Smooth muscle cell (in vitro differentiated cells): ENCODE results near the gene E2F6. TPM values are rescaled to one million over a fixed set of nuclear protein-coding genes. Genes with fewer than 3 reads are reported as not detected.
A peak's percentile ranks its signal among the peaks of the same experiment; 100 is the strongest.

Source experiments
- DNase-seq: peaks from one replicate; lab custom pipeline; 2025; ENCODE audit not compliant: unreplicated experiment; lab: John Stamatoyannopoulos, UW
- H2AFZ ChIP-seq: fragments of 200-600 bp; sonication (generic); 2 replicates; pipeline ENCODE4 v1.6.0; 2016; ENCODE audit warnings: antibody characterized with exemption, low read depth, mild to moderate bottlenecking
- H3F3A ChIP-seq: fragments of 200-600 bp; sonication (generic); 2 replicates; pipeline ENCODE4 v1.6.0; 2017; ENCODE audit warnings: antibody characterized with exemption, low read depth
- H3K27ac ChIP-seq: fragments of 200-600 bp; sonication (generic); 2 replicates; pipeline ENCODE4 v1.5.1; 2016; ENCODE audit warnings: low read depth, mild to moderate bottlenecking
- H3K27me3 ChIP-seq: fragments of 200-600 bp; sonication (generic); 2 replicates; pipeline ENCODE4 v1.6.1; 2016; ENCODE audit warnings: low read depth, mild to moderate bottlenecking
- H3K36me3 ChIP-seq: fragments of 200-600 bp; sonication (generic); 2 replicates; pipeline ENCODE4 v1.5.1; 2016; ENCODE audit warnings: low read depth
- H3K4me1 ChIP-seq: fragments of 200-600 bp; sonication (generic); 2 replicates; pipeline ENCODE4 v1.5.1; 2016; ENCODE audit warnings: low read depth
- H3K4me2 ChIP-seq: fragments of 200-600 bp; sonication (generic); 2 replicates; pipeline ENCODE4 v1.6.0; 2016; ENCODE audit warnings: mild to moderate bottlenecking
- H3K4me3 ChIP-seq: fragments of 200-600 bp; sonication (generic); 2 replicates; pipeline ENCODE4 v1.5.1; 2016; ENCODE audit warnings: mild to moderate bottlenecking
- H3K79me2 ChIP-seq: fragments of 200-600 bp; sonication (generic); 2 replicates; pipeline ENCODE4 v1.6.0; 2016; ENCODE audit warnings: low read depth, mild to moderate bottlenecking
- H3K9ac ChIP-seq: fragments of 200-600 bp; sonication (generic); 2 replicates; pipeline ENCODE4 v1.6.0; 2016; ENCODE audit warnings: low read depth
- H3K9me3 ChIP-seq: fragments of 200-600 bp; sonication (generic); replicated peaks from 2 replicates; pipeline ENCODE4 v1.5.1; 2016; ENCODE audit warnings: low read depth
- H4K20me1 ChIP-seq: fragments of 200-600 bp; sonication (generic); 2 replicates; pipeline ENCODE4 v1.6.0; 2016; ENCODE audit warnings: low read depth
- WGBS: methylation state at CpG from one replicate; pipeline ENCODE4 v1.1.7; 2016; ENCODE audit warnings: low lambda C conversion rate; 5-methylcytosine and 5-hydroxymethylcytosine counted together
- polyA plus RNA-seq: library from polyadenylated mRNA; unstranded; fragments of >200 nt; fragmentation: Nextera tagmentation; extraction: Ambion mirVana; gene quantifications from 2 replicates; pipeline ENCODE4 v1.2.1, GENCODE V29; 2016
- total RNA-seq: library from RNA; depleted of rRNA; stranded (reverse); fragments of >200 nt; gene quantifications from 2 replicates; pipeline ENCODE4 v1.2.3, GENCODE V29; 2014
- TF ChIP-seq, protein P1 (sequence below): fragments of 200-600 bp; sonication (generic); IDR thresholded peaks from 2 replicates; pipeline ENCODE4 v1.5.1; 2017; ENCODE audit warnings: borderline replicate concordance, mild to moderate bottlenecking, antibody characterized with exemption; ENCODE audit not compliant: insufficient read depth, poor library complexity, severe bottlenecking

The E2F6 gene
- total and polyA plus RNA-seq, 2 experiments from 2014 or later = 17.5 to 18.0 TPM

DNA sequence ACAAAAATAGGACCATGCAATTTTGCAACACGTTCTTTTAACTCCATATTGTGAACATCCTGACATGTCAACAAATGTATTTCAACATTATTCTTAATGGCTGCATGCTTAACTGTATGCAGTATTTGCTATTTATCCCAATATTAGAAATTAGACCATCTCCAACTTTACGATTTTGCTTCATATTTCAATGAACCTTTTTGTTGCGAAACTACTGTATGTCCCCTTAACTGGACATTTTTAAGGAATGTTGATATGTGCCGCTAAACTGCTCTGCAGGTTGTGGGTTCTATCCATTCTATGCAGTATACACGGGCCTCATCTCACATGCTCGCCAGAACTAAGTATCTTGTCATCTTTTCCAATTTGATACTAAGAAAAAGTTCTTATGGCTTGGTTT lies 11.1 kb downstream of the E2F6 start:
- TF ChIP-seq, protein P1, sequence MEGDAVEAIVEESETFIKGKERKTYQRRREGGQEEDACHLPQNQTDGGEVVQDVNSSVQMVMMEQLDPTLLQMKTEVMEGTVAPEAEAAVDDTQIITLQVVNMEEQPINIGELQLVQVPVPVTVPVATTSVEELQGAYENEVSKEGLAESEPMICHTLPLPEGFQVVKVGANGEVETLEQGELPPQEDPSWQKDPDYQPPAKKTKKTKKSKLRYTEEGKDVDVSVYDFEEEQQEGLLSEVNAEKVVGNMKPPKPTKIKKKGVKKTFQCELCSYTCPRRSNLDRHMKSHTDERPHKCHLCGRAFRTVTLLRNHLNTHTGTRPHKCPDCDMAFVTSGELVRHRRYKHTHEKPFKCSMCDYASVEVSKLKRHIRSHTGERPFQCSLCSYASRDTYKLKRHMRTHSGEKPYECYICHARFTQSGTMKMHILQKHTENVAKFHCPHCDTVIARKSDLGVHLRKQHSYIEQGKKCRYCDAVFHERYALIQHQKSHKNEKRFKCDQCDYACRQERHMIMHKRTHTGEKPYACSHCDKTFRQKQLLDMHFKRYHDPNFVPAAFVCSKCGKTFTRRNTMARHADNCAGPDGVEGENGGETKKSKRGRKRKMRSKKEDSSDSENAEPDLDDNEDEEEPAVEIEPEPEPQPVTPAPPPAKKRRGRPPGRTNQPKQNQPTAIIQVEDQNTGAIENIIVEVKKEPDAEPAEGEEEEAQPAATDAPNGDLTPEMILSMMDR = no peak
- peaks cover 13% of the 10 kb centered on the region for H3K36me3 ChIP-seq
- H3K4me3 ChIP-seq = no peak overlapping the region
- no peaks in the 10 kb centered on the region for H3K27me3 ChIP-seq
- no peaks in the 10 kb centered on the region for H3K9me3 ChIP-seq
- no peak for DNase-seq
- no peak overlapping the region for H2AFZ ChIP-seq
- peaks cover 71% of the 10 kb centered on the region for H3K79me2 ChIP-seq
- peaks cover 71% of the 10 kb centered on the region for H4K20me1 ChIP-seq
- no peak overlapping the region for H3K4me2 ChIP-seq
- WGBS = 97% methylated on average over 6 of the region's 6 CpGs
- H3K27ac ChIP-seq = no peak overlapping the region
- H3K4me1 ChIP-seq = no peaks in the 10 kb centered on the region
- H3K9ac ChIP-seq = no peak overlapping the region
- peaks cover 1% of the 10 kb centered on the region for H3F3A ChIP-seq

DNA sequence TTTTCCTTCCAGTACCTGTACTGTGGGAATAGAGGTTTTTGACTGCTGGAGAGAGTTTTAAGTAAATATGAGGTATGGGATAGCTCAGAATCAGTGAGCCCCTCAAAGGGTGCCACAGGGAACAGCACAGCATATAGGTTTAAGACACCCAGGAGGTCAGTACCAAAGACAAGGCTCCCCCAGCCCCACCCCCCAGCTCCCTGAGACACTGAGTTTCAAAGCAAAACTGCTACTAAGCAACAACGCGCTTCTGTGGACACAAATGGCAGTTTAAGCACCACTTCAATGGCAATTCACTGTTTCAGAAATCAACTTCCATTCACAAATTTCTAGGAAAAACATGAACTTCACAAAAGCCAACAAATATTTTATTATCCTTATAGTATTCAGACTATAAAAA lies 15.2 kb downstream of the E2F6 start:
- H2AFZ ChIP-seq = no peak overlapping the region
- TF ChIP-seq, protein P1 = no peak
- H3K4me3 ChIP-seq = no peak overlapping the region
- peaks cover 13% of the 10 kb centered on the region for H3K36me3 ChIP-seq
- peaks cover 31% of the 10 kb centered on the region for H3K79me2 ChIP-seq
- no peaks in the 10 kb centered on the region for H3K27me3 ChIP-seq
- H4K20me1 ChIP-seq = peaks cover 35% of the 10 kb centered on the region
- H3K27ac ChIP-seq = no peak overlapping the region
- H3K4me2 ChIP-seq = no peak overlapping the region
- WGBS = 100% methylated on average over 2 of the region's 2 CpGs
- peaks cover 18% of the 10 kb centered on the region for H3F3A ChIP-seq
- no peak for DNase-seq
- H3K4me1 ChIP-seq = no peaks in the 10 kb centered on the region
- no peaks in the 10 kb centered on the region for H3K9me3 ChIP-seq
- H3K9ac ChIP-seq = no peak overlapping the region

DNA sequence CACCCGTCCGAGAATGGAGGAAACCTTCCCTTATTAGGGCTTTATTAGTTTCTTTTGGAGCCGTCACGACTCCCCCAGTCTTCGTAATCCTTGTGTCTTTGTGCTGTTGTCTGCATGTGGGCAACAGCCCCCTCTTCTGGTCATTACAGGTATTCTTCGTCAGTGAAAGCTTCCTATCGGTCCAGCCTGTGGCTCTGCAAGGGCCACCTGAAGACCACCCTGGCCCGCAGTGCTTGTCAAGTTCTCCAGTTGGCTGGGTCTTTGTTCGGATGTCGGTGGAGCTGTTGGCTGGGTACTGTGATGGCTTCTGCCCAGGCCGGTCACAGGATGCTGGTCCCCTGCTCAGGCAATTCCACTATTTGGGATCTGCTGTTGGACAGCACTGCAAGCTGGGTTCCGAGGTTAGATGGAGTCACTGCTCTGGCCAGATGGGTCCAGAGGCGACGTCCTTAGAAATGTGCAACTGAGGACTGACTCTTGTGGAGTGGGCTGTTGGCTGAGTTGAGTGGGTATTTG lies 19.2 kb downstream of the E2F6 start:
- H3K4me2 ChIP-seq = no peak overlapping the region
- no peaks in the 10 kb centered on the region for H3K27me3 ChIP-seq
- no peaks in the 10 kb centered on the region for H3K36me3 ChIP-seq
- H3F3A ChIP-seq = peaks cover 18% of the 10 kb centered on the region
- no peaks in the 10 kb centered on the region for H3K9me3 ChIP-seq
- H3K27ac ChIP-seq = no peak overlapping the region
- H3K4me1 ChIP-seq = no peaks in the 10 kb centered on the region
- 57% methylated on average over 14 of the region's 14 CpGs for WGBS
- H3K79me2 ChIP-seq = no peaks in the 10 kb centered on the region
- no peak overlapping the region for H2AFZ ChIP-seq
- TF ChIP-seq, protein P1 = peak; percentile 80
- no peak overlapping the region for H3K9ac ChIP-seq
- DNase-seq = peak; percentile 11
- peaks cover 5% of the 10 kb centered on the region for H4K20me1 ChIP-seq
- no peak overlapping the region for H3K4me3 ChIP-seq

DNA sequence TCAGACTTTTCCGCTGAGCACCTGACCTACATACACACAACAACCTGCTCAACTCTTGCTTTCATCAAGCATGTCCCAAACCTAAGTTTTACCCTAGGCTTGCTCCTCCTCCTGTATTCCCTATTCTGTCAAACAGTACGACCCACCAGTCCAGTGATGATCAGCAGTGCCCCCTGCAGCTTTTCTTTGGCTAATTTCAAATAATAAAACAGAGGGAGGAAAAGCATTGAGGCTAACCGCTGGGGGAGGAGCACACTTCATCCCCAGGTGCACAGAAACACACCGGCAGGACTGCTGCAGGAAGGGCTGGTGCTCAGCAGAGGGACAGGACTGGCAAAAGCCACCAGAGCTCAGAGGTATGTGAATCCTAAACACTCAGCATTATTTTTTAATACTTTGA lies 21.2 kb downstream of the E2F6 start:
- Histone ChIP-seq H3K27ac (no peak overlapping the region), H3K4me1 (no peaks in the 10 kb centered on the region), H3K27me3 (no peaks in the 10 kb centered on the region), H3F3A (peaks cover 19% of the 10 kb centered on the region), H3K4me2 (no peak overlapping the region), H3K36me3 (no peaks in the 10 kb centered on the region), H3K9me3 (no peaks in the 10 kb centered on the region), H3K9ac (no peak overlapping the region), H4K20me1 (peaks cover 5% of the 10 kb centered on the region), H3K79me2 (no peaks in the 10 kb centered on the region), H2AFZ (no peak overlapping the region), H3K4me3 (no peak overlapping the region)
- TF ChIP-seq, protein P1 = no peak
- no peak for DNase-seq
- WGBS = 93% methylated on average over 4 of the region's 4 CpGs
